ENCODE measurements around the gene SMARCC2.
A peak's percentile ranks its signal among the peaks of the same experiment; 100 is the strongest.

Gene SMARCC2

DNA sequence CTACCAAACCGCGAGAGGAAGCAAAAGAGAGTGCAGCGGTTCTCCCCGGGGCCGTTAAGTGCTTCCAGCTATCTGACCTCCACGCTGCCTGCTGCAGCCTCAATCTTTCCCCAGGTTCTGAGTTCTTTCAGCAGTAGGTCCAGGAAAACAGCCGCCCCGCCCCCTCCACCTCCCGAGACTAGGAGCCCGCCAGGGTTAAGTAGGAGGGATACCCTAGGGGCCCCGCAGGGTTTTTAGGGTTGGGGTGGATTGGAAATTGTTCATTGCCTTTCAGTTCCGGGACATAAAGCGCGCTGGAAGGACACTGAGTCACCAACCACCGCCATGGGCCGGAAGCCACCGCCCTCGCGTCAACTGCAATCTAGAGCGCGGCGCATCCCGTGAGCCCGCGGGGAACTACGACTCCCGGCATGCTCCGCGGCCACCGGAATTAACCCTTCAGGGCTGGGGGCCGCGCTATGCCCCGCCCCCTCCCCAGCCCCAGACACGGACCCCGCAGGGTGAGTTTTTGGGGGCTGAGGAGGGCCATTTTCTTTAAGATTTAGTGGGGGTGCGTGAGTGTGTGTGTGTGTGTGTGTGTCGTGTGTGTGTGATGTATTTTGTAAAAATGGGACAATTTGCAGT, 37.0 kb downstream of the SMARCC2 start, which contains the start of gene MYL6B (continued):
- TF ChIP-seq, protein P1, sequence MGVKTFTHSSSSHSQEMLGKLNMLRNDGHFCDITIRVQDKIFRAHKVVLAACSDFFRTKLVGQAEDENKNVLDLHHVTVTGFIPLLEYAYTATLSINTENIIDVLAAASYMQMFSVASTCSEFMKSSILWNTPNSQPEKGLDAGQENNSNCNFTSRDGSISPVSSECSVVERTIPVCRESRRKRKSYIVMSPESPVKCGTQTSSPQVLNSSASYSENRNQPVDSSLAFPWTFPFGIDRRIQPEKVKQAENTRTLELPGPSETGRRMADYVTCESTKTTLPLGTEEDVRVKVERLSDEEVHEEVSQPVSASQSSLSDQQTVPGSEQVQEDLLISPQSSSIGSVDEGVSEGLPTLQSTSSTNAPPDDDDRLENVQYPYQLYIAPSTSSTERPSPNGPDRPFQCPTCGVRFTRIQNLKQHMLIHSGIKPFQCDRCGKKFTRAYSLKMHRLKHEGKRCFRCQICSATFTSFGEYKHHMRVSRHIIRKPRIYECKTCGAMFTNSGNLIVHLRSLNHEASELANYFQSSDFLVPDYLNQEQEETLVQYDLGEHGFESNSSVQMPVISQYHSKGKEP (tag by site-specific recombination; IDR thresholded peaks at IDR 0.05), result peak; percentile 74; the same call in 1 of the 2 replicates
- no peak for TF ChIP-seq ZNF514 (tag by site-specific recombination; IDR thresholded peaks at IDR 0.05)
- TF ChIP-seq ZNF510 (tag by site-specific recombination; IDR thresholded peaks at IDR 0.05; ENCODE audit: insufficient replicate concordance), result no peak
- TF ChIP-seq, protein P2, sequence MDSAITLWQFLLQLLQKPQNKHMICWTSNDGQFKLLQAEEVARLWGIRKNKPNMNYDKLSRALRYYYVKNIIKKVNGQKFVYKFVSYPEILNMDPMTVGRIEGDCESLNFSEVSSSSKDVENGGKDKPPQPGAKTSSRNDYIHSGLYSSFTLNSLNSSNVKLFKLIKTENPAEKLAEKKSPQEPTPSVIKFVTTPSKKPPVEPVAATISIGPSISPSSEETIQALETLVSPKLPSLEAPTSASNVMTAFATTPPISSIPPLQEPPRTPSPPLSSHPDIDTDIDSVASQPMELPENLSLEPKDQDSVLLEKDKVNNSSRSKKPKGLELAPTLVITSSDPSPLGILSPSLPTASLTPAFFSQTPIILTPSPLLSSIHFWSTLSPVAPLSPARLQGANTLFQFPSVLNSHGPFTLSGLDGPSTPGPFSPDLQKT (IDR thresholded peaks at IDR 0.05; ENCODE audit: borderline replicate concordance, low read depth, low read length), result no peak
- no peak for TF ChIP-seq TRIM28 (IDR thresholded peaks at IDR 0.05; ENCODE audit: borderline replicate concordance, low read length)
- no peak for TF ChIP-seq ZNF664 (tag by site-specific recombination; IDR thresholded peaks at IDR 0.05)
- TF ChIP-seq ZNF223 (tag by site-specific recombination; IDR thresholded peaks at IDR 0.05), result no peak
- TF ChIP-seq ZNF549 (tag by site-specific recombination; IDR thresholded peaks at IDR 0.05), result no peak
- TF ChIP-seq, protein P3, sequence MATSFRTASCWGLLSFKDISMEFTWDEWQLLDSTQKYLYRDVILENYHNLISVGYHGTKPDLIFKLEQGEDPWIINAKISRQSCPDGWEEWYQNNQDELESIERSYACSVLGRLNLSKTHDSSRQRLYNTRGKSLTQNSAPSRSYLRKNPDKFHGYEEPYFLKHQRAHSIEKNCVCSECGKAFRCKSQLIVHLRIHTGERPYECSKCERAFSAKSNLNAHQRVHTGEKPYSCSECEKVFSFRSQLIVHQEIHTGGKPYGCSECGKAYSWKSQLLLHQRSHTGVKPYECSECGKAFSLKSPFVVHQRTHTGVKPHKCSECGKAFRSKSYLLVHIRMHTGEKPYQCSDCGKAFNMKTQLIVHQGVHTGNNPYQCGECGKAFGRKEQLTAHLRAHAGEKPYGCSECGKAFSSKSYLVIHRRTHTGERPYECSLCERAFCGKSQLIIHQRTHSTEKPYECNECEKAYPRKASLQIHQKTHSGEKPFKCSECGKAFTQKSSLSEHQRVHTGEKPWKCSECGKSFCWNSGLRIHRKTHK (tag by site-specific recombination; IDR thresholded peaks at IDR 0.05), result no peak
- no peak for TF ChIP-seq GLI2 (tag by site-specific recombination; IDR thresholded peaks at IDR 0.05; ENCODE audit: borderline replicate concordance, low read depth)
- TF ChIP-seq, protein P4, sequence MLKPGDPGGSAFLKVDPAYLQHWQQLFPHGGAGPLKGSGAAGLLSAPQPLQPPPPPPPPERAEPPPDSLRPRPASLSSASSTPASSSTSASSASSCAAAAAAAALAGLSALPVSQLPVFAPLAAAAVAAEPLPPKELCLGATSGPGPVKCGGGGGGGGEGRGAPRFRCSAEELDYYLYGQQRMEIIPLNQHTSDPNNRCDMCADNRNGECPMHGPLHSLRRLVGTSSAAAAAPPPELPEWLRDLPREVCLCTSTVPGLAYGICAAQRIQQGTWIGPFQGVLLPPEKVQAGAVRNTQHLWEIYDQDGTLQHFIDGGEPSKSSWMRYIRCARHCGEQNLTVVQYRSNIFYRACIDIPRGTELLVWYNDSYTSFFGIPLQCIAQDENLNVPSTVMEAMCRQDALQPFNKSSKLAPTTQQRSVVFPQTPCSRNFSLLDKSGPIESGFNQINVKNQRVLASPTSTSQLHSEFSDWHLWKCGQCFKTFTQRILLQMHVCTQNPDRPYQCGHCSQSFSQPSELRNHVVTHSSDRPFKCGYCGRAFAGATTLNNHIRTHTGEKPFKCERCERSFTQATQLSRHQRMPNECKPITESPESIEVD (tag by site-specific recombination; IDR thresholded peaks at IDR 0.05), result no peak
- TF ChIP-seq ZNF785 (tag by site-specific recombination; IDR thresholded peaks at IDR 0.05), result no peak
- no peak for TF ChIP-seq GLI4 (tag by site-specific recombination; IDR thresholded peaks at IDR 0.05)
- no peak for TF ChIP-seq ZNF239 (tag by site-specific recombination; IDR thresholded peaks at IDR 0.05)
- TF ChIP-seq ZNF768 (tag by site-specific recombination; IDR thresholded peaks at IDR 0.05), result no peak
- peak; percentile 78 for TF ChIP-seq YY1 (tag by site-specific recombination; IDR thresholded peaks at IDR 0.05)
- TF ChIP-seq, protein P5, sequence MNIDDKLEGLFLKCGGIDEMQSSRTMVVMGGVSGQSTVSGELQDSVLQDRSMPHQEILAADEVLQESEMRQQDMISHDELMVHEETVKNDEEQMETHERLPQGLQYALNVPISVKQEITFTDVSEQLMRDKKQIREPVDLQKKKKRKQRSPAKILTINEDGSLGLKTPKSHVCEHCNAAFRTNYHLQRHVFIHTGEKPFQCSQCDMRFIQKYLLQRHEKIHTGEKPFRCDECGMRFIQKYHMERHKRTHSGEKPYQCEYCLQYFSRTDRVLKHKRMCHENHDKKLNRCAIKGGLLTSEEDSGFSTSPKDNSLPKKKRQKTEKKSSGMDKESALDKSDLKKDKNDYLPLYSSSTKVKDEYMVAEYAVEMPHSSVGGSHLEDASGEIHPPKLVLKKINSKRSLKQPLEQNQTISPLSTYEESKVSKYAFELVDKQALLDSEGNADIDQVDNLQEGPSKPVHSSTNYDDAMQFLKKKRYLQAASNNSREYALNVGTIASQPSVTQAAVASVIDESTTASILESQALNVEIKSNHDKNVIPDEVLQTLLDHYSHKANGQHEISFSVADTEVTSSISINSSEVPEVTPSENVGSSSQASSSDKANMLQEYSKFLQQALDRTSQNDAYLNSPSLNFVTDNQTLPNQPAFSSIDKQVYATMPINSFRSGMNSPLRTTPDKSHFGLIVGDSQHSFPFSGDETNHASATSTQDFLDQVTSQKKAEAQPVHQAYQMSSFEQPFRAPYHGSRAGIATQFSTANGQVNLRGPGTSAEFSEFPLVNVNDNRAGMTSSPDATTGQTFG (tag by site-specific recombination; IDR thresholded peaks at IDR 0.05; ENCODE audit: borderline replicate concordance), result no peak
- no peak for TF ChIP-seq ZNF426 (tag by site-specific recombination; IDR thresholded peaks at IDR 0.05)
- TF ChIP-seq SETDB1 (IDR thresholded peaks at IDR 0.05; ENCODE audit: insufficient read length, low read length), result no peak
- TF ChIP-seq ZNF843 (tag by site-specific recombination; IDR thresholded peaks at IDR 0.05), result no peak
- TF ChIP-seq ZNF529 (tag by site-specific recombination; IDR thresholded peaks at IDR 0.05; ENCODE audit: insufficient replicate concordance), result no peak
- TF ChIP-seq, protein P6, sequence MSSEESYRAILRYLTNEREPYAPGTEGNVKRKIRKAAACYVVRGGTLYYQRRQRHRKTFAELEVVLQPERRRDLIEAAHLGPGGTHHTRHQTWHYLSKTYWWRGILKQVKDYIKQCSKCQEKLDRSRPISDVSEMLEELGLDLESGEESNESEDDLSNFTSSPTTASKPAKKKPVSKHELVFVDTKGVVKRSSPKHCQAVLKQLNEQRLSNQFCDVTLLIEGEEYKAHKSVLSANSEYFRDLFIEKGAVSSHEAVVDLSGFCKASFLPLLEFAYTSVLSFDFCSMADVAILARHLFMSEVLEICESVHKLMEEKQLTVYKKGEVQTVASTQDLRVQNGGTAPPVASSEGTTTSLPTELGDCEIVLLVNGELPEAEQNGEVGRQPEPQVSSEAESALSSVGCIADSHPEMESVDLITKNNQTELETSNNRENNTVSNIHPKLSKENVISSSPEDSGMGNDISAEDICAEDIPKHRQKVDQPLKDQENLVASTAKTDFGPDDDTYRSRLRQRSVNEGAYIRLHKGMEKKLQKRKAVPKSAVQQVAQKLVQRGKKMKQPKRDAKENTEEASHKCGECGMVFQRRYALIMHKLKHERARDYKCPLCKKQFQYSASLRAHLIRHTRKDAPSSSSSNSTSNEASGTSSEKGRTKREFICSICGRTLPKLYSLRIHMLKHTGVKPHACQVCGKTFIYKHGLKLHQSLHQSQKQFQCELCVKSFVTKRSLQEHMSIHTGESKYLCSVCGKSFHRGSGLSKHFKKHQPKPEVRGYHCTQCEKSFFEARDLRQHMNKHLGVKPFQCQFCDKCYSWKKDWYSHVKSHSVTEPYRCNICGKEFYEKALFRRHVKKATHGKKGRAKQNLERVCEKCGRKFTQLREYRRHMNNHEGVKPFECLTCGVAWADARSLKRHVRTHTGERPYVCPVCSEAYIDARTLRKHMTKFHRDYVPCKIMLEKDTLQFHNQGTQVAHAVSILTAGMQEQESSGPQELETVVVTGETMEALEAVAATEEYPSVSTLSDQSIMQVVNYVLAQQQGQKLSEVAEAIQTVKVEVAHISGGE (tag by site-specific recombination; conservative IDR thresholded peaks at IDR 0.05; ENCODE audit: low read depth), result peak; percentile 84
- TF ChIP-seq ZNF76 (tag by site-specific recombination; IDR thresholded peaks at IDR 0.05; ENCODE audit: borderline replicate concordance, low read depth), result peak; percentile 98
- TF ChIP-seq, protein P7, sequence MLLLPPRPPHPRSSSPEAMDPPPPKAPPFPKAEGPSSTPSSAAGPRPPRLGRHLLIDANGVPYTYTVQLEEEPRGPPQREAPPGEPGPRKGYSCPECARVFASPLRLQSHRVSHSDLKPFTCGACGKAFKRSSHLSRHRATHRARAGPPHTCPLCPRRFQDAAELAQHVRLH (tag by site-specific recombination; IDR thresholded peaks at IDR 0.05), result peak; percentile 88
- no peak for TF ChIP-seq PRDM1 (tag by site-specific recombination; IDR thresholded peaks at IDR 0.05)
- no peak for TF ChIP-seq ZNF423 (tag by site-specific recombination; IDR thresholded peaks at IDR 0.05)

Data from HEK293 (cell line).